MCF 10A (cell line): ENCODE measurements around the gene MAP1LC3C. TPM values are rescaled to one million over a fixed set of nuclear protein-coding genes. Genes with fewer than 3 reads are reported as not detected.
A peak's percentile ranks its signal among the peaks of the same experiment; 100 is the strongest.

Source experiments
- BruUV-seq: library from RNA; stranded (reverse); fragments of 400-500 nt; replicated peaks from 2 replicates; lab custom pipeline; 2021; lab: Mats Ljungman, UMichigan
- CTCF ChIA-PET: fragments of 300-600 bp; sonication (Branson Sonifier 250); formaldehyde crosslinking; extraction: SDS; loops from one replicate; lab custom pipeline; 2021; ENCODE audit warnings: antibody characterized with exemption, inconsistent platforms; lab: Yijun Ruan, JAX
- POLR2A ChIA-PET: fragments of 300-600, 350-650 bp; sonication (Branson Sonifier 250); formaldehyde crosslinking; extraction: SDS; loops from one replicate; lab custom pipeline; 2020; ENCODE audit warnings: antibody characterized with exemption, inconsistent platforms; lab: Yijun Ruan, JAX
- DNase-seq: peaks from one replicate; pipeline ENCODE4 v3.0.0-alpha.2; 2018; ENCODE audit not compliant: unreplicated experiment
- H3K27ac Mint-ChIP-seq: one replicate; pipeline ENCODE4 v1.8.0; 2022; ENCODE audit warnings: mild to moderate bottlenecking, low read depth, mixed read lengths; ENCODE audit not compliant: unreplicated experiment
- H3K27me3 Mint-ChIP-seq: one replicate; pipeline ENCODE4 v1.8.0; 2022; ENCODE audit warnings: mixed read lengths; ENCODE audit not compliant: insufficient read depth, unreplicated experiment
- H3K36me3 Mint-ChIP-seq: one replicate; pipeline ENCODE4 v1.8.0; 2022; ENCODE audit warnings: mild to moderate bottlenecking, moderate library complexity, mixed read lengths; ENCODE audit not compliant: insufficient read depth, unreplicated experiment
- H3K4me1 Mint-ChIP-seq: one replicate; pipeline ENCODE4 v1.8.0; 2022; ENCODE audit warnings: mixed read lengths; ENCODE audit not compliant: insufficient read depth, unreplicated experiment
- H3K4me3 Mint-ChIP-seq: one replicate; pipeline ENCODE4 v1.8.0; 2022; ENCODE audit warnings: mild to moderate bottlenecking, moderate library complexity, mixed read lengths; ENCODE audit not compliant: unreplicated experiment
- H3K9me3 Mint-ChIP-seq: one replicate; pipeline ENCODE4 v1.8.0; 2022; ENCODE audit warnings: mixed read lengths; ENCODE audit not compliant: unreplicated experiment
- CTCF ChIP-seq: fragments of 200-600 bp; IDR thresholded peaks from one replicate; pipeline ENCODE4 v1.8.0; 2022; ENCODE audit warnings: antibody characterized with exemption, mild to moderate bottlenecking; ENCODE audit not compliant: unreplicated experiment
- intact Hi-C: fragments of 100-400 bp; cut with micrococcal nuclease; formaldehyde crosslinking; loops from 2 replicates; pipeline ENCODE4 v1.14.1; 2022
- total RNA-seq: library from RNA; stranded (reverse); gene quantifications from 2 replicates; pipeline ENCODE4 v1.2.3, GENCODE V29; 2022

Gene MAP1LC3C
- total RNA-seq, 1 experiment from 2014 or later, result not detected

- peaks cover 35% of the 10 kb centered on the region for H3K27me3 Mint-ChIP-seq
- TF ChIP-seq CTCF, result no peak
- no peak overlapping the region for H3K4me3 Mint-ChIP-seq
- H3K4me1 Mint-ChIP-seq, result no peaks in the 10 kb centered on the region
- ChIA-PET CTCF (interaction anchor here (0.9 to 3.2 kb wide), 2 partner anchors 134 to 424 kb away, joined by 5 to 28 read pairs; no protein-coding TSS in a partner anchor), POLR2A (no interaction called here)
- H3K9me3 Mint-ChIP-seq, result peaks cover 8% of the 10 kb centered on the region
- intact Hi-C loops, result no loop called here
- BruUV-seq, result no TSS peak
- no peaks in the 10 kb centered on the region for H3K36me3 Mint-ChIP-seq
- no peak for DNase-seq
- no peak overlapping the region for H3K27ac Mint-ChIP-seq
These were observed 31.2 kb upstream of the MAP1LC3C start for GRCh38 chr1:242030071-242030470.

- intact Hi-C loops, result no loop called here
- POLR2A ChIA-PET, result no interaction called here
- DNase-seq, result no peak
- BruUV-seq, result no TSS peak
- peaks cover 3% of the 10 kb centered on the region for H3K9me3 Mint-ChIP-seq
- H3K36me3 Mint-ChIP-seq, result no peaks in the 10 kb centered on the region
- H3K27ac Mint-ChIP-seq, result no peak overlapping the region
- CTCF ChIA-PET, result interaction anchor here (0.6 to 10.8 kb wide), 4 partner anchors 131 to 468 kb away, joined by 3 to 255 read pairs (median 53); no protein-coding TSS in a partner anchor
- no peak overlapping the region for H3K4me3 Mint-ChIP-seq
- no peaks in the 10 kb centered on the region for H3K4me1 Mint-ChIP-seq
- no peak for TF ChIP-seq CTCF
- peaks cover 5% of the 10 kb centered on the region for H3K27me3 Mint-ChIP-seq
These were observed 26.8 kb upstream of the MAP1LC3C start for GRCh38 chr1:242025681-242026080.

GRCh38 chr1:242023805-242024204 lies 24.9 kb upstream of the MAP1LC3C start:
- Mint-ChIP-seq H3K4me3 (no peak overlapping the region), H3K27me3 (no peaks in the 10 kb centered on the region), H3K27ac (no peak overlapping the region), H3K36me3 (no peaks in the 10 kb centered on the region), H3K9me3 (no peaks in the 10 kb centered on the region), H3K4me1 (peaks cover 7% of the 10 kb centered on the region)
- intact Hi-C loops, result no loop called here
- ChIA-PET CTCF (interaction anchor here (0.6 to 10.8 kb wide), 11 partner anchors 13 to 500 kb away, joined by 3 to 255 read pairs (median 4); partner anchors contain the start of gene EXO1), POLR2A (interaction anchor here (0.7 kb wide), 1 partner anchor 487 kb away, joined by 3 read pairs; no protein-coding TSS in a partner anchor)
- BruUV-seq, result no TSS peak
- no peak for DNase-seq
- no peak for TF ChIP-seq CTCF

DNA sequence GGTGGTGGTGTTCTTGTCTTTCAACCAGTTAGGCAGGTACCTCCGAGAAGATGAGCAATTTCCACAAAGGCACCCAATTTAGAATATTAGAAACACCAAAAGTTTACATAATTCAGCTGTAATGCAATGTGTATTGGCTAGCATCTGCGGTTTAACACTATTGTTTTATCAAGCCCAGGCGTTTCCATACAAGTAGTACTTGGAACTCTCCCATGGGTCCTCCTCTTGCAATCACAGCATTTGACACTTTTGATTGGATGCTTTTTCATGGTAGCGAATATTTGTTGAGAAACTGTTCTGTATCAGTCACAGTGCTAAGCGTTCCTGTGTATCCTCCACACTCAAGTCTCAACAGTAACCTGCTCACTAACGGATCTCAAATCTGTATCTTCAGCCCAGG lies 20.1 kb upstream of the MAP1LC3C start:
- intact Hi-C loops, result loop anchor here (5.0 to 10.0 kb wide), 4 partner anchors 407 to 626 kb away; partner anchors contain the start of gene PLD5
- H3K4me3 Mint-ChIP-seq, result no peak overlapping the region
- peak; percentile 52 for DNase-seq

More for the DNA sequence above, 20.1 kb upstream of the MAP1LC3C start:
- TF ChIP-seq CTCF, result no peak
- H3K36me3 Mint-ChIP-seq, result no peaks in the 10 kb centered on the region
- CTCF ChIA-PET, result interaction anchor here (0.6 to 10.8 kb wide), 23 partner anchors 9 to 1304 kb away, joined by 3 to 255 read pairs (median 4); partner anchors contain the start of gene MAP1LC3C
- no peaks in the 10 kb centered on the region for H3K27me3 Mint-ChIP-seq
- H3K4me1 Mint-ChIP-seq, result peaks cover 7% of the 10 kb centered on the region
- H3K27ac Mint-ChIP-seq, result no peak overlapping the region
- POLR2A ChIA-PET, result interaction anchor here (0.6 kb wide), 1 partner anchor 419 kb away, joined by 3 read pairs; no protein-coding TSS in a partner anchor
- BruUV-seq, result no TSS peak
- H3K9me3 Mint-ChIP-seq, result no peaks in the 10 kb centered on the region
